Measurements from ENCODE around the gene KIF5C. TPM values are rescaled to one million over a fixed set of nuclear protein-coding genes. Genes with fewer than 3 reads are reported as not detected.

The KIF5C gene
- total and polyA plus RNA-seq, 4 donors = 0.06 to 0.25 (median 0.14) TPM

DNA sequence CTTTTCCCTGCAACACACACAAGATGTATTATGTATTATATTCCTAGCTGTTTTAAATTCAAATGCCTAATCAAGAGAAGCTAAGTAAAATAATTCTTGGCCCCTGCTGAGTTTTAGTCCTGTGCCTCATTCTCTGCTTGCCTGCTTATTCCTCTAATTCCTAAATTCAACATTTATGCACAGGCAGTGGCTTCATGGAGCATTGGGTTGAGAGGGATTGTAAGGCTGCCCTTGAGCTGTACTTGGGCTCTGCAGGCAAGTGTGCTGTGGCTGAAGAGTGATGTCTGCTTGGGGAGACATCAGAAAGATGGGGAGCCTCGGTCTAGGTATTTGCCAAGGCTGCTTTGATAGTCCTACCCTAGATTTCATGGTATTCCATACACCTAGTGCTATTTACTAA lies 27.8 kb downstream of the KIF5C start:
- Histone ChIP-seq H3K9ac (ENCODE audit: low read depth in 1 of 2, low read length in 2 of 2) (no peak overlapping the region), H3K27ac (ENCODE audit: low read depth in 1 of 2, low read length in 2 of 2) (no peak overlapping the region), H3K4me1 (ENCODE audit: control insufficient read depth in 4 of 4, insufficient read depth in 4 of 4, low read length in 3 of 4) (no peaks in the 10 kb centered on the region), H3K9me3 (ENCODE audit: control insufficient read depth in 4 of 4, low read length in 3 of 4) (peaks cover 0 to 3% (median 0%) of the 10 kb centered on the region in 4 donors), H3K36me3 (ENCODE audit: control insufficient read depth in 4 of 4, insufficient read depth in 3 of 4, low read depth in 1 of 4, low read length in 3 of 4) (no peaks in the 10 kb centered on the region), H3K27me3 (ENCODE audit: control insufficient read depth in 4 of 4, insufficient read depth in 4 of 4, low read length in 3 of 4) (peaks cover 0 to 4% (median 0%) of the 10 kb centered on the region in 4 donors), H3K4me3 (ENCODE audit: low read depth in 1 of 3, low read length in 3 of 3) (no peak overlapping the region)
- whole genome bisulfite sequencing = 77% methylated on average over 1 of the region's 1 CpG
- DNase-seq (ENCODE audit: low spot score) = no peak
- TF ChIP-seq TAF1 (conservative IDR thresholded peaks at IDR 0.05) (no peak), EGR1 (IDR thresholded peaks at IDR 0.05; ENCODE audit: low read depth in 2 of 2) (no peak), NR2F2 (IDR thresholded peaks at IDR 0.05) (no peak), HNF4A (conservative IDR thresholded peaks at IDR 0.05) (no peak), RXRA (IDR thresholded peaks at IDR 0.05) (no peak), YY1 (IDR thresholded peaks at IDR 0.05) (no peak), GABPA (IDR thresholded peaks at IDR 0.05 in 1 of 2, conservative IDR thresholded peaks at IDR 0.05 in 1 of 2) (no peak), FOXA1 (IDR thresholded peaks at IDR 0.05) (no peak), FOXA2 (IDR thresholded peaks at IDR 0.05) (no peak), RAD21 (IDR thresholded peaks at IDR 0.05) (no peak), HNF4G (IDR thresholded peaks at IDR 0.05) (no peak), SP1 (IDR thresholded peaks at IDR 0.05) (no peak)
- TF ChIP-seq, protein P1, sequence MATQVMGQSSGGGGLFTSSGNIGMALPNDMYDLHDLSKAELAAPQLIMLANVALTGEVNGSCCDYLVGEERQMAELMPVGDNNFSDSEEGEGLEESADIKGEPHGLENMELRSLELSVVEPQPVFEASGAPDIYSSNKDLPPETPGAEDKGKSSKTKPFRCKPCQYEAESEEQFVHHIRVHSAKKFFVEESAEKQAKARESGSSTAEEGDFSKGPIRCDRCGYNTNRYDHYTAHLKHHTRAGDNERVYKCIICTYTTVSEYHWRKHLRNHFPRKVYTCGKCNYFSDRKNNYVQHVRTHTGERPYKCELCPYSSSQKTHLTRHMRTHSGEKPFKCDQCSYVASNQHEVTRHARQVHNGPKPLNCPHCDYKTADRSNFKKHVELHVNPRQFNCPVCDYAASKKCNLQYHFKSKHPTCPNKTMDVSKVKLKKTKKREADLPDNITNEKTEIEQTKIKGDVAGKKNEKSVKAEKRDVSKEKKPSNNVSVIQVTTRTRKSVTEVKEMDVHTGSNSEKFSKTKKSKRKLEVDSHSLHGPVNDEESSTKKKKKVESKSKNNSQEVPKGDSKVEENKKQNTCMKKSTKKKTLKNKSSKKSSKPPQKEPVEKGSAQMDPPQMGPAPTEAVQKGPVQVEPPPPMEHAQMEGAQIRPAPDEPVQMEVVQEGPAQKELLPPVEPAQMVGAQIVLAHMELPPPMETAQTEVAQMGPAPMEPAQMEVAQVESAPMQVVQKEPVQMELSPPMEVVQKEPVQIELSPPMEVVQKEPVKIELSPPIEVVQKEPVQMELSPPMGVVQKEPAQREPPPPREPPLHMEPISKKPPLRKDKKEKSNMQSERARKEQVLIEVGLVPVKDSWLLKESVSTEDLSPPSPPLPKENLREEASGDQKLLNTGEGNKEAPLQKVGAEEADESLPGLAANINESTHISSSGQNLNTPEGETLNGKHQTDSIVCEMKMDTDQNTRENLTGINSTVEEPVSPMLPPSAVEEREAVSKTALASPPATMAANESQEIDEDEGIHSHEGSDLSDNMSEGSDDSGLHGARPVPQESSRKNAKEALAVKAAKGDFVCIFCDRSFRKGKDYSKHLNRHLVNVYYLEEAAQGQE (IDR thresholded peaks at IDR 0.05) = no peak
- TF ChIP-seq, protein P2, sequence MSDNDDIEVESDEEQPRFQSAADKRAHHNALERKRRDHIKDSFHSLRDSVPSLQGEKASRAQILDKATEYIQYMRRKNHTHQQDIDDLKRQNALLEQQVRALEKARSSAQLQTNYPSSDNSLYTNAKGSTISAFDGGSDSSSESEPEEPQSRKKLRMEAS (IDR thresholded peaks at IDR 0.05) = no peak
- TF ChIP-seq, protein P3, sequence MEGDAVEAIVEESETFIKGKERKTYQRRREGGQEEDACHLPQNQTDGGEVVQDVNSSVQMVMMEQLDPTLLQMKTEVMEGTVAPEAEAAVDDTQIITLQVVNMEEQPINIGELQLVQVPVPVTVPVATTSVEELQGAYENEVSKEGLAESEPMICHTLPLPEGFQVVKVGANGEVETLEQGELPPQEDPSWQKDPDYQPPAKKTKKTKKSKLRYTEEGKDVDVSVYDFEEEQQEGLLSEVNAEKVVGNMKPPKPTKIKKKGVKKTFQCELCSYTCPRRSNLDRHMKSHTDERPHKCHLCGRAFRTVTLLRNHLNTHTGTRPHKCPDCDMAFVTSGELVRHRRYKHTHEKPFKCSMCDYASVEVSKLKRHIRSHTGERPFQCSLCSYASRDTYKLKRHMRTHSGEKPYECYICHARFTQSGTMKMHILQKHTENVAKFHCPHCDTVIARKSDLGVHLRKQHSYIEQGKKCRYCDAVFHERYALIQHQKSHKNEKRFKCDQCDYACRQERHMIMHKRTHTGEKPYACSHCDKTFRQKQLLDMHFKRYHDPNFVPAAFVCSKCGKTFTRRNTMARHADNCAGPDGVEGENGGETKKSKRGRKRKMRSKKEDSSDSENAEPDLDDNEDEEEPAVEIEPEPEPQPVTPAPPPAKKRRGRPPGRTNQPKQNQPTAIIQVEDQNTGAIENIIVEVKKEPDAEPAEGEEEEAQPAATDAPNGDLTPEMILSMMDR (IDR thresholded peaks at IDR 0.05; ENCODE audit: low read depth, low read length, missing input control) = no peak
- TF ChIP-seq, protein P4, sequence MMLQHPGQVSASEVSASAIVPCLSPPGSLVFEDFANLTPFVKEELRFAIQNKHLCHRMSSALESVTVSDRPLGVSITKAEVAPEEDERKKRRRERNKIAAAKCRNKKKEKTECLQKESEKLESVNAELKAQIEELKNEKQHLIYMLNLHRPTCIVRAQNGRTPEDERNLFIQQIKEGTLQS (IDR thresholded peaks at IDR 0.05) = no peak
- TF ChIP-seq, protein P5, sequence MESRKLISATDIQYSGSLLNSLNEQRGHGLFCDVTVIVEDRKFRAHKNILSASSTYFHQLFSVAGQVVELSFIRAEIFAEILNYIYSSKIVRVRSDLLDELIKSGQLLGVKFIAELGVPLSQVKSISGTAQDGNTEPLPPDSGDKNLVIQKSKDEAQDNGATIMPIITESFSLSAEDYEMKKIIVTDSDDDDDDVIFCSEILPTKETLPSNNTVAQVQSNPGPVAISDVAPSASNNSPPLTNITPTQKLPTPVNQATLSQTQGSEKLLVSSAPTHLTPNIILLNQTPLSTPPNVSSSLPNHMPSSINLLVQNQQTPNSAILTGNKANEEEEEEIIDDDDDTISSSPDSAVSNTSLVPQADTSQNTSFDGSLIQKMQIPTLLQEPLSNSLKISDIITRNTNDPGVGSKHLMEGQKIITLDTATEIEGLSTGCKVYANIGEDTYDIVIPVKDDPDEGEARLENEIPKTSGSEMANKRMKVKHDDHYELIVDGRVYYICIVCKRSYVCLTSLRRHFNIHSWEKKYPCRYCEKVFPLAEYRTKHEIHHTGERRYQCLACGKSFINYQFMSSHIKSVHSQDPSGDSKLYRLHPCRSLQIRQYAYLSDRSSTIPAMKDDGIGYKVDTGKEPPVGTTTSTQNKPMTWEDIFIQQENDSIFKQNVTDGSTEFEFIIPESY (IDR thresholded peaks at IDR 0.05) = no peak
